H9 (cell line): ENCODE measurements around the gene CREB5. TPM values are rescaled to one million over a fixed set of nuclear protein-coding genes. Genes with fewer than 3 reads are reported as not detected.

Experiments used
- DNase-seq: peaks from one replicate; pipeline ENCODE4 v3.0.0-alpha.2; 2017
- H2AFZ ChIP-seq: one replicate; pipeline ENCODE4 v1.6.1; 2013; ENCODE audit warnings: mild to moderate bottlenecking, low read length, control low read depth, moderate library complexity
- H2AK5ac ChIP-seq: 2 replicates; pipeline ENCODE4 v1.6.1; 2013; ENCODE audit warnings: low read length, control low read depth, mixed read lengths; ENCODE audit not compliant: insufficient read length
- H2BK120ac ChIP-seq: one replicate; pipeline ENCODE4 v1.6.1; 2013; ENCODE audit warnings: low read depth, mild to moderate bottlenecking, low read length, control low read depth, inconsistent platforms; ENCODE audit not compliant: poor library complexity, severe bottlenecking
- H2BK12ac ChIP-seq: 2 replicates; pipeline ENCODE4 v1.6.1; 2013; ENCODE audit warnings: low read length, control low read depth, mixed read lengths, low read depth; ENCODE audit not compliant: insufficient read length
- H2BK15ac ChIP-seq: 2 replicates; pipeline ENCODE4 v1.6.1; 2013; ENCODE audit warnings: low read depth, low read length, control low read depth
- H2BK20ac ChIP-seq: one replicate; pipeline ENCODE4 v1.6.1; 2013; ENCODE audit warnings: low read depth, mild to moderate bottlenecking, low read length, control low read depth, inconsistent platforms; ENCODE audit not compliant: poor library complexity, severe bottlenecking
- H2BK5ac ChIP-seq: 2 replicates; pipeline ENCODE4 v1.6.1; 2013; ENCODE audit warnings: low read length, control low read depth, mixed read lengths; ENCODE audit not compliant: insufficient read length
- H3K14ac ChIP-seq: 2 replicates; pipeline ENCODE4 v1.6.1; 2013; ENCODE audit warnings: low read length, control low read depth; ENCODE audit not compliant: insufficient read depth
- H3K18ac ChIP-seq: 2 replicates; pipeline ENCODE4 v1.6.1; 2013; ENCODE audit warnings: low read depth, mild to moderate bottlenecking, mixed read lengths, low read length, control low read depth; ENCODE audit not compliant: insufficient read length
- H3K23ac ChIP-seq: 2 replicates; pipeline ENCODE4 v1.6.1; 2013; ENCODE audit warnings: low read length, control low read depth, mixed read lengths, low read depth; ENCODE audit not compliant: insufficient read length
- H3K23me2 ChIP-seq: 2 replicates; pipeline ENCODE4 v1.6.1; 2013; ENCODE audit warnings: low read depth, mild to moderate bottlenecking, mixed read lengths, low read length, control low read depth; ENCODE audit not compliant: insufficient read length, poor library complexity, severe bottlenecking
- H3K27ac ChIP-seq: 2 replicates; pipeline ENCODE4 v1.5.1; 2013; ENCODE audit warnings: low read length, control low read depth, mixed read lengths, low read depth; ENCODE audit not compliant: insufficient read length
- H3K27me3 ChIP-seq: 2 replicates; pipeline ENCODE4 v1.6.1; 2013; ENCODE audit warnings: low read length, control low read depth, inconsistent platforms; ENCODE audit not compliant: insufficient read depth
- H3K4ac ChIP-seq: 2 replicates; pipeline ENCODE4 v1.6.1; 2013; ENCODE audit warnings: low read depth, mild to moderate bottlenecking, control low read depth, inconsistent platforms, low read length, moderate library complexity
- H3K4me1 ChIP-seq: 2 replicates; pipeline ENCODE4 v1.6.1; 2013; ENCODE audit warnings: low read length, control low read depth, inconsistent platforms; ENCODE audit not compliant: insufficient read depth
- H3K4me2 ChIP-seq: 2 replicates; pipeline ENCODE4 v1.6.1; 2013; ENCODE audit warnings: low read length, control low read depth, mixed read lengths; ENCODE audit not compliant: insufficient read length, insufficient read depth
- H3K56ac ChIP-seq: 2 replicates; pipeline ENCODE4 v1.6.1; 2013; ENCODE audit warnings: low read depth, mild to moderate bottlenecking, mixed read lengths, low read length, control low read depth; ENCODE audit not compliant: insufficient read length
- H3K79me1 ChIP-seq: 2 replicates; pipeline ENCODE4 v1.6.1; 2013; ENCODE audit warnings: low read depth, mild to moderate bottlenecking, moderate library complexity, low read length, control low read depth, inconsistent platforms; ENCODE audit not compliant: insufficient read depth, poor library complexity, severe bottlenecking
- H3K79me2 ChIP-seq: 2 replicates; pipeline ENCODE4 v1.6.1; 2013; ENCODE audit warnings: low read length, control low read depth, inconsistent platforms; ENCODE audit not compliant: insufficient read depth
- H3K9ac ChIP-seq: 2 replicates; pipeline ENCODE4 v1.6.1; 2013; ENCODE audit warnings: low read length, control low read depth, mixed read lengths; ENCODE audit not compliant: insufficient read length; ENCODE audit errors: extremely low read depth
- H3K9me3 ChIP-seq: one replicate; pipeline ENCODE4 v1.6.1; 2013; ENCODE audit warnings: low read depth, low read length, inconsistent platforms; ENCODE audit not compliant: control insufficient read depth
- H3T11ph ChIP-seq: one replicate; pipeline ENCODE4 v1.6.1; 2013; ENCODE audit warnings: mild to moderate bottlenecking, low read length, control low read depth, inconsistent platforms
- H4K20me1 ChIP-seq: one replicate; pipeline ENCODE4 v1.6.1; 2013; ENCODE audit not compliant: control insufficient read depth, insufficient read length, insufficient read depth
- H4K5ac ChIP-seq: 2 replicates; pipeline ENCODE4 v1.6.1; 2013; ENCODE audit warnings: low read depth, mild to moderate bottlenecking, mixed read lengths, low read length, control low read depth; ENCODE audit not compliant: insufficient read length
- H4K8ac ChIP-seq: replicated peaks from 2 replicates; pipeline ENCODE4 v1.6.1; 2013; ENCODE audit warnings: low read length, control low read depth, mixed read lengths, low read depth; ENCODE audit not compliant: insufficient read length
- H4K91ac ChIP-seq: 2 replicates; pipeline ENCODE4 v1.6.1; 2013; ENCODE audit warnings: low read depth, mild to moderate bottlenecking, moderate library complexity, mixed read lengths, low read length, control low read depth; ENCODE audit not compliant: insufficient read length
- H3K27ac Mint-ChIP-seq, 3 experiments: 2 replicates in 2 of 3; 3 replicates in 1 of 3; pipeline ENCODE4 v1.8.0; 2020 to 2021; ENCODE audit warnings: mixed read lengths in 3 of 3, mild to moderate bottlenecking in 1 of 3, moderate library complexity in 1 of 3
- H3K27me3 Mint-ChIP-seq: 2 replicates; pipeline ENCODE4 v1.8.0; 2021; ENCODE audit warnings: low read depth, mild to moderate bottlenecking, moderate library complexity, mixed read lengths
- H3K36me3 Mint-ChIP-seq, 3 experiments: 2 replicates in 2 of 3; 3 replicates in 1 of 3; pipeline ENCODE4 v1.8.0; 2020 to 2021; ENCODE audit warnings: low read depth in 3 of 3, mixed read lengths in 3 of 3; ENCODE audit not compliant: insufficient read depth in 1 of 3
- H3K4me1 Mint-ChIP-seq, 2 experiments: 2 replicates each; pipeline ENCODE4 v1.8.0; 2020; ENCODE audit warnings: mixed read lengths in 2 of 2
- H3K4me3 Mint-ChIP-seq, 2 experiments: 2 replicates in 1 of 2; 3 replicates in 1 of 2; pipeline ENCODE4 v1.8.0; 2020 to 2021; ENCODE audit warnings: mild to moderate bottlenecking in 2 of 2, mixed read lengths in 2 of 2, moderate library complexity in 1 of 2
- H3K9me3 Mint-ChIP-seq, 2 experiments: 2 replicates in 1 of 2; 3 replicates in 1 of 2; pipeline ENCODE4 v1.8.0; 2020; ENCODE audit warnings: mild to moderate bottlenecking in 2 of 2, mixed read lengths in 2 of 2, moderate library complexity in 1 of 2
- CTCF ChIP-seq: fragments of 200-600 bp; sonication (generic); conservative IDR thresholded peaks from 3 replicates; pipeline ENCODE4 v1.8.0; 2021; ENCODE audit warnings: antibody characterized with exemption, mild to moderate bottlenecking
- WGBS: extraction: QIAGEN DNeasy Blood & Tissue Kit; methylation state at CpG from one replicate; pipeline ENCODE4 v1.1.7; 2013; ENCODE audit warnings: missing lambda C conversion rate, low lambda C conversion rate, mixed read lengths; ENCODE audit not compliant: insufficient read length; ENCODE audit errors: extremely low coverage; 5-methylcytosine and 5-hydroxymethylcytosine counted together
- total RNA-seq: library from RNA; stranded (reverse); gene quantifications from 2 replicates; pipeline ENCODE4 v1.2.1, GENCODE V29; 2021

Gene CREB5
- total RNA-seq, 1 experiment from 2014 or later: 4.0 TPM

GRCh38 chr7:28646376-28647075 lies 234.2 kb downstream of the CREB5 start:
- H3K79me2 ChIP-seq: no peaks in the 10 kb centered on the region
- WGBS: no CpG with 5 or more reads among the region's 3 CpGs
- DNase-seq: no peak
- no peak overlapping the region for H4K8ac ChIP-seq
- no peaks in the 10 kb centered on the region for H3K36me3 Mint-ChIP-seq
- H2BK20ac ChIP-seq: no peak overlapping the region
- no peak overlapping the region for H2BK5ac ChIP-seq
- no peak overlapping the region for H2BK15ac ChIP-seq
- TF ChIP-seq CTCF: no peak
- no peak overlapping the region for H4K5ac ChIP-seq
- H3K4me1 Mint-ChIP-seq: peaks cover 16 to 22% of the 10 kb centered on the region in 2 experiments
- no peak overlapping the region for H3K56ac ChIP-seq
- H4K20me1 ChIP-seq: no peaks in the 10 kb centered on the region
- H3K4me2 ChIP-seq: no peak overlapping the region
- H3K23me2 ChIP-seq: no peaks in the 10 kb centered on the region
- no peak overlapping the region for H3K4me3 Mint-ChIP-seq
- H3K14ac ChIP-seq: no peak overlapping the region
- H2BK120ac ChIP-seq: no peak overlapping the region
- H3K9me3 ChIP-seq: no peaks in the 10 kb centered on the region
- no peak overlapping the region for H4K91ac ChIP-seq
- H3K4ac ChIP-seq: no peak overlapping the region
- H3K27ac Mint-ChIP-seq: no peak overlapping the region
- no peaks in the 10 kb centered on the region for H3K79me1 ChIP-seq
- H3K23ac ChIP-seq: no peak overlapping the region
- H3K27ac ChIP-seq: no peak overlapping the region
- H3K9me3 Mint-ChIP-seq: no peaks in the 10 kb centered on the region
- no peak overlapping the region for H3T11ph ChIP-seq
- no peak overlapping the region for H3K9ac ChIP-seq
- H3K27me3 Mint-ChIP-seq: no peaks in the 10 kb centered on the region
- no peak overlapping the region for H2BK12ac ChIP-seq
- peaks cover 9% of the 10 kb centered on the region; the same call in 1 of the 2 replicates for H3K4me1 ChIP-seq
- no peaks in the 10 kb centered on the region for H3K27me3 ChIP-seq
- H2AFZ ChIP-seq: no peak overlapping the region
- no peak overlapping the region for H3K18ac ChIP-seq
- no peak overlapping the region for H2AK5ac ChIP-seq
